Dermis blood vessel endothelial cell (primary cell): ENCODE data around the gene HDAC4. TPM values are rescaled to one million over a fixed set of nuclear protein-coding genes. Genes with fewer than 3 reads are reported as not detected.

Source experiments
- DNase-seq: peaks from one replicate; pipeline ENCODE4 v3.0.0; 2010
- total RNA-seq: library from RNA; depleted of rRNA; stranded (reverse); fragments of >200 nt; gene quantifications from 2 replicates; pipeline ENCODE4 v1.2.3, GENCODE V29; 2014

Gene HDAC4
- total RNA-seq, 1 donor from 2014 or later: 17.4 TPM

DNA sequence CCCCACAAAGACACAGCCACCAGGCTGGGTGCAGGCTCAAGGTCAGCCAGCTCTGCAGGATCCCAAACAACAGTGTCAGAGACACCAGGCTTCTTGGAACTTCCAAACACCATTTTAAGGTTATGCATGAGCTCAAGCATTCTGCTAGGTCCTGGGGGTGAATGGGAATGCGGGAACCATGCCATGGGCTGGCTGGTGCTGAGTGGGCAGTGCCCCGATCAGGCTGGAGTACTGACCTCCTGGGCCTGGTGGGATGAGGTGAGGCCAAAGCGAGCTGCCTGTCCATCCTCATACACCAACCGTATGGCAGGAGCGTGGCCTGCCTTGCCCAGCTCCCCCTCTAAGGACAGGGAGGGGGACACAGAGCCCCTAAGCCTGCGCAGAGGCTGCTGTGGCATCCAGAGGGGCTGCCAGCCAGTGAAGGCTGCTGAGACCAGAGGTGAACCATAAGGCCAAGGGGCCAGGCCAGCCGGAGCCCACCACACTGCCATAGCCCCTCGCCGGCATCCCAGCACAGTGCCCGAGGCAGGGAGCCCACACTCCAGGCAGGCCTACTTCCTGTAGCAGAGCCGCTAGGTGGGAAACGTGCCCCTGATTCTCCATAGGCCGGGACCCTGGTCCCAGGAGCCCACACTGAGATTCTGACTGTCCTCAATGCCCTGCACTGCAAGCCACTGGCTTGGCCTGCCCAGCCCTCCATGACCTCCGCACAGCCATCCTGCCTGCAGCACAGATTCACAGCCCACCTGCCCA, 135.0 kb downstream of the HDAC4 start:
- DNase-seq: no peak

DNA sequence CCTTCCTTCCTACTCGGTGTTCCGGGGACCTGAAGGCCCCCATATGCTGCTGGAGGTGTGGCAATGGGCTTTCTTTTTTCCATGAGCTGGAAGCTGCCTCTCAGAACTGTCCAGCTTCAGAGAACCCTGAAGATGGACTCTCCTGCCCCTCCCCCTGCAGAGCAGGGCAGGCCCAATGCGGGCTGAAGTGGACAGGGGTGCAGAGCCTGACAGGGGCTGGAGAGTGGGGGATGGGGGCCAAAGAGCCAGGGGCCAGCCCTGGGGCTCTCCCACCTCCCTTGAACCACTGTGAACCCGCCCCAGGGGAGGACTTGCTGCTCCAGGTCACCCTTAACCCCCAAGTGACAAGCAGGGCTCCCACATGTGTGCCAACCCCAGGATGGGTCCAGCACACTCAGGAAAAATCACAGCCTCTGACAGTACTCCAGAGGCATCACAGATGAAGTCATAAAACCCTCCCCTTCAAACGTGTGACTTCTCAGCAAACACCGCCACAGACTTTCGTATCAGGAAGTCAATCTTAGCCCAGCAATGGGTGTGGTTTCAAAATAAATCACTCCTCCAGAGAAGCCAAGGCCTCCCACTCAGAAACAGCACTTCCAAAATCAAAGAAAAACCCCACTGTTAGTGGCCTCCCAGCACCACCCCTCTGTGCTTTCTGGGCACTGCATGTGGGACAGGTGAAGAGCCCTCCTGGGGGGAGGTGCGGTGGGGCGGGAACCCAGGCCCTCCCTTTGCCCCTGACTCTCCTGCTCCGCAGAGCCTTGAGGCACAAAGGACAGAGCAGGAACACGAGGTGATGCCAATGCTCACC, 135.8 kb downstream of the HDAC4 start:
- no peak for DNase-seq

GRCh38 chr2:239264492-239264837, 136.4 kb downstream of the HDAC4 start:
- peak; percentile 40 for DNase-seq

DNA sequence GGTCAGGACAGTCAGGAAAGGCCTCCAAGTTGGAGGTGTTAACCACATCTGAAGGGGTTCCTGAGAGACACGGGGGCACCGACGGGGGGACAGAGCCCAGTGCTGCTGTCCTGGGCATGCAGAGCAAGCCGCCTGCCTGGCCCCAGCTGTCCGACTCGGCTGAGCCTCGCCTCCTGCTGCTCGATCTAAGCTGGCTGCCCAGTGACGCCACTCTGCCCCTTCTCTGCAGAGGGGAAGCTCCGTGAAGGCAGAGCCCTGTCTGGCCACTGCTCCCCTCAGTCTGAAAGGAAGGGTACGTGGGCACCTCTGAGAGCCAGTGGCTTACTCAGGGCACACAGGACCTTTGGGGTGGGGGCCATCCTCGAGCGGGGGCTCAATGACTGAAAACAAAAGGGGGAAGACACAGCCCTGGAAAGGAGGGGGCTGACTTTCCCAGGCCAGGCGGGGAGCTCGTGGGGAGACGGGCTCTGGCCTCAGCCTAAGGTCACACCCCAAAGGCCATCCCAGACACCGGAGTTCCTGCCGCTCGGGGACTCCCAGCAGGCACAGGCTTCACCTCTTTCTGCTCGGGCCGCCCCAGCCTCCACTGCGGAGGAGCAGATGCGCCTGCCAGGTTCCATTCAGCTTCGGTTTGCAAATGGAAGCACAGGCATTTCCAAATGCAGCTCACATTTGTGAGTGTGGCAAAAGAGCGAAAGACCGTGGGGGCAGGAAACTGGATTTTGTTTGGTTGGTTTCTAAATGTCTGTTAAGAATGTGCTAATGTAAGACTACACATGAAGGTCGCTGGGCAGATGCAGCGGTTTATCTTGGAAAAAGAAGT, 136.9 kb downstream of the HDAC4 start:
- DNase-seq: no peak

DNA sequence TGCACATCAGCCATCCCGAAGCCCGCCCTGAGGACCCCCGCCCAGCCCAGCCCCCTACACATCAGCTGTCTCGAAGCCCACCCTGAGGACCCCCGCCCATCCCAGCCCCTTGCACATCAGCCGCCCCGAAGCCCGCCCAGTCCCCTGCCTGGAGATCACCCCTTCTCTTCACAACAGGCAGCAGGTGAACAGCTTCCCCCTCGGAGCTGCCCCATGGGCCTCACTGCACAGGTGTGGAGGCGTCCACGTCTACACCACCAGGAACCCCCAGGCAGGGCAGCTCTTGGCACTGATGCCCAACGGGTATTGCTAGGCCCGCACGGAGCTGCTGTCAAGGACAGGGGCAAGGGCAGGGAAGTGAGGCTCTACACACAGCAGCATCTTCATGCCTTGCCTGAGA, 137.6 kb downstream of the HDAC4 start:
- DNase-seq: no peak

DNA sequence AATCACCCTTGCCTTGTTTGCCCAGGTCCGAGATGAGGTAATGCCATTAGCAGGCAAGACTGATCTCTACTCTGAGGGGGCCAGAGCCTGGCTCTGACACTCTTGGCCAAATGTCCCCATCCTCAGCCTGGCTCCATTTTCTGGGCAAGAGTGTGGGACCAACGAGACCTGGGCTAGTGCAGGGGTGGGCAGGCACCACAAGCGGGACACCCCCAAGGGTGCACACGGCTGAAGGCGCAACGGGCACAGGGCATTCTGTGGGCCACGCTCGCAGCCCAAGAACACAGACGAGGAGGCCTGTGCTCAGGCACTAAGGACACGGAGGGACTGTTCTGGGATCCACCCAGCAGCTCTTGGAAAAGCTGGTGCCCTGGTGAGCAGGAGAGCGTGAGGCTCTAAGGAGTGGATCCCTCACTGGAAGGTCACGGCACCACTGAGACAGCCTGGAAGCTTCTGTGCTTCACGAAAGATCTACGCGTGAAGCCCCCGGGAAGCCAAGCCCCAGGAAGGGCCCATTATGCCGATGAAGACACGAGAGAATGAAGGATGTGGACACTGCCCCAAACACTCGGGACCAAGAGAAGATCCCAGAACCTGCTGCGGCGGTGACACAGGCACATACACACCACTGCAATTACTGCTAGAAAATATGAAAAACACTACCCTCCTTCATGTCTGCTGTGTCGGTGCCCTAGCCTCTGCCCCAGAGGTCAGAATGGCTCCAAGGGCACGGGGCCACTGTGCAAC, 138.2 kb downstream of the HDAC4 start:
- no peak for DNase-seq

GRCh38 chr2:239261796-239262483, 138.9 kb downstream of the HDAC4 start:
- no peak for DNase-seq

DNA sequence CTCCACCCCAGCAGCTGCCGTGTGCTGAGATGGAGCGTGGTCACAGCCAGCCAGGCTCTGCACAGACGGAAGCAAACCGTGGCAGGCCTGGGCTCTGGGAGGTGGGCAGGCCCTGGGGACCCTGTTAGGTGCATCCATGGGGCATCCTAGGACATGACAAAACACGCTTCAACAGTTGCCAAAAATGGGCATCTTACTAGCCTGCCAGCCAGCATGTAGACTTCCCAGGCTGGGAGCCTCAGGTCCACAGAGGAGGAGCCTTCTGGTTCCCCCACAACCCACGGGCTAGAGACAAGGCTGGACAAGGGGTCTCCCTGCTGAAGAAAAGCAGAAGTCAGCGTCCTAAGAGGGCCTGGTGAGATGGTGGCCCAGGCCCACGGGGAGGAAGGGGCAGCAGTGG, 139.5 kb downstream of the HDAC4 start:
- no peak for DNase-seq

DNA sequence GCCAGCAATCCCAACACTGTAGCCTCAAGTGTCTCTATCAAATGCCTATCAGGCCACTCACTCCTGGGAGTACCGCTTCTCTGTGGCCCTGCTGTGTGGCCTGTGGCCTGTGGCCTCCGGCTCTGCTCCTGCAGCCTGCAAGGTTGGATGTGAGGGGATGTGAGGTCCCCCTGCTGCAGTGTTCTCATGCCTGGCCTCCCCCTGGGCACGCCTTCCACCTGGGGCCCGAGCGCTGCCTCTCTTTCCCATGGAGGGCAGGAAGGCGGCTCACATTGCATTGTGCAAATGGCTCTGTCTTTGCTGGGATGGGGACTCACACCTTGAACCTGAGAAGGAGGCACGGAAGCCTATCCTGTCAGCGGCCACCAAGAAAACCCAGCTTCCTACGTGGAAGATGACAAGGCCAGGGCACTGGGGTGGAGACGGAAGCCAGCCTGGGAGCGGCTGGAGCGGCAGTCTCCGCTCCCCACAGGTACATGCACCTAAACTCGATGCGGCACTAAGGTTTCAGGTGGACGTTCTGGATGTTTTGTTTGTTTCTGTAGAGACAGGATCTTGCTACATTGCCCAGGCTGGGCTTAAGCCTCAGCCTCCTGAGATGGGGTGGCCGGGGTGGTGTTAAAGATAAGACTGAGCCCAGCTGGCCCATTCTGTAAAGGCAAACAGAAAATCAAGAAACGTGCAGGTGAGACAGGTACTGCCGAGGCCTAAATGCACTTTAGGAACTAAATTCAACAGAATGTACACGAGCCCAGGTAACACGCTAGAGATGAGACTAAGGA, 140.1 kb downstream of the HDAC4 start:
- DNase-seq: no peak

DNA sequence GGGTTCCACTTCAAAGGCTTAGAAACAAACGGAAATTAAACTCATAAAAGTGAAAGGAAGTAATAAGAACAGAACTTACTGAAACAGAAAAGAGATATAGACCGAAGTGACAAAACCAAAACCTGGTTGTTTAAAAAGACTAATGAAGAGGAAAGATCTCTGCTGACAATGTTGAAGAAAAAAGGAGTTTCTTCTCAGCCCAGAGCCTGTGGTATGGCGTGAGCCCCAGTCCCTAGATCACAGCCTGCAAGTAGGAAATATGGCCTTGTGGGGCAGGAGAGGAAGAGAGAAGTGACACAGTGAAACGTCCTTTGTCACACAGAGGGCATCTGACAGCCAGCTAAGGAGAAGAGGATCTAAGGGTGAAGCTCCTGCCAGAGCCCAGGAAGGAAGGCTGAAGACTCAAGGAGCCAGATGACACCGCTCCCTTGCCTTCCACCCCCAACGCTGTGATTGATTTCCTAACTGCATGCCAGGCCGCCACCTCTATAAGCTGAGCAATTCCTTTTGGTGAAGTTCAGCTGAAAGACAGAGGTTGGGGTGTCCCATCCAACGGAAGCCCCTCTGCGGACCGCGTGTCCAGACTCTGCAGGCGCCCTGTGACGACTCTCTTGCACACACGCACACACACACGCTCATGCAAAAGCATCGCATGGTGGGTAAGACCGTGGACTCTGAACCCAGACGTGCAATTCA, 141.1 kb downstream of the HDAC4 start:
- no peak for DNase-seq

GRCh38 chr2:239259173-239259572, 141.6 kb downstream of the HDAC4 start:
- no peak for DNase-seq

DNA sequence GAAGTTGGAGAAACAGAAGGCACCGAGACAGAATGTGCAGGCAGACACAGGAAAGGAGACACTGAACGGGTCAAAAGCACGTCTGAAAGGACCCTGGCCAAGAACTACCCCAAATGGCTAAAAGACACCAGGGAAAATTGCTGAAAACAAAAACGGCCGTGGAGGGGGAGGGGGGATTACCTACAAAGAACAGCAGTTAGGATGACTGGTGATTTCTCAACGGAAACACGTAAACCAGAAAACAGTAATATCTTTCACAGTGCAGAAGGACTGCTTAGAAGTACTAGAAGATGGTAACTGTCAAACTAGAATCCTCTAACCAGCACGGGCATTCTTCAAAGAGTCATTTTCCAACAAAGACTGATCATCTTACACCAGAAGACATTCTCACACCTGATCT, 142.6 kb downstream of the HDAC4 start:
- DNase-seq: no peak

DNA sequence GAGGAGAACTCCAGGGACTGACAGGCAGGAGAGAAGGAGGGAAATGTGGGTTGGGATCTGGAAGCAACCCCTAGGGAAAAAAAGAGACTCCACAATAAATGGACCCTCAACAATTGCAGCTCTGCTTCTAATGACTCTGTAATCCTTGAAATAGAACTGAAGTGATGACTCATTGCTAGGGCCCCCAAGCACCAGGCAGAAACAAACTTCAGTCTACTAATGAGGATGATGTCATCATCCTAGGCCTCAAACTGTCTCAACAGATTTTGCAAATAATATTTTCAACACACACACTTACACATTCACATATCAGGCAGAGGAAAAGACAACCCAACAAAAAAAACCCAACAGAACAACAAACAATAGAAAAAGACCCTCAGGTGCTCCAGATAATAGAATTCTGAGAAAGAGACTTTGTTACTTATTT, 143.3 kb downstream of the HDAC4 start:
- peak; percentile 75 for DNase-seq

- DNase-seq: no peak
These were observed 144.5 kb downstream of the HDAC4 start for GRCh38 chr2:239256350-239256743.

- no peak for DNase-seq
These were observed 145.0 kb downstream of the HDAC4 start for GRCh38 chr2:239255628-239256349.

DNA sequence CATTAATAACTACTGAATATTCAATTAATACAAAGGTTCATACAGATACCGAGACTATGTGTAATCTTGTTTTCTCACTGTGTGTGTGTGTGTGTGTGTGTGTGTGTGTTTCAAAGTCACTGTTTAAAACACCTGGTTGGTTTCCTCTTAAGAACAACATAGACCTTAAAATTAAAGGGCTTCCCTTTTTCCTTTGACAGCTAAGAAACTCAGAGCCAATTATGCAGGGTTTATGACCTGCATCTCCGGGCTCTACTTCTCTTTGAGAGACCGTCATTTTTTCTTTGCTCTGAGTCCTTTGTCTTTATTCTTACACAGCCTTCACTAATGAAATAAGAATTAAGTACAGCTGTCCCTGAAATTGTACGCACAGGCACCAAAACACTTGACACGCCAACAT, 145.6 kb downstream of the HDAC4 start:
- DNase-seq: no peak

DNA sequence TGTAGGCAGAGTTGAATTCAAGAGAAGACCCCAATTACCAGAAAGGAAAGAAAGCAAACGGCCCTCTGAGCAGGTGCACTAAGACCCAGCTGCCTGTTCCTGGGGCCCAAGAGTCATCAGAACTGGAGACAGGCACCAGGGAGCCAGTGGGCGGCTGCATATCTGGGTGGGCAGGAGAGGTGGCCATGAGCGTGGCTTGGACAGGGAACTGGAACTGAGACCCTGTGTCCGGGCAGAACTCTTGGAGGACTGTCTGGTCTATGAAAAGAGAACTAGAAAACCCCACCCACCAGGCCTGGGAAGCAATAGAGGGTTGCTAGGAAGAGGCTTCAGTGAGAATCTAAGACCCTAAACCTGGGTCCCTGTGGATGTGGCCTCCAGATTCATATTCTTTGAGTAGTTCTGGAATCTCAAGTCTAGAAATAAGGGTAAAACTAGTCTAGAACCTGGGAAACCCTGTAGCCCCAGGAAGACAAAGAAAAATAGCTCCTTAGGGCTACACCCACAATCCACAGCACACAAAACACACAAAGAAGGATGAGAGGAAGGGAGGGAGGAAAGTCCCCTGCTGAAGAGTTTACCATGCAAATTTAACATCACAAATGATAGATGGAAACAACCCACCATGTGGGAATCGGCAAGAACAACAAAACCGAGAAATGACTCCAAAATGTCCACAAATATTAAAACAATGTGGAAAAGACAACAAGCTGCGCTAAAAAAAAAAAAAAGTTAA, 147.0 kb downstream of the HDAC4 start:
- DNase-seq: no peak

DNA sequence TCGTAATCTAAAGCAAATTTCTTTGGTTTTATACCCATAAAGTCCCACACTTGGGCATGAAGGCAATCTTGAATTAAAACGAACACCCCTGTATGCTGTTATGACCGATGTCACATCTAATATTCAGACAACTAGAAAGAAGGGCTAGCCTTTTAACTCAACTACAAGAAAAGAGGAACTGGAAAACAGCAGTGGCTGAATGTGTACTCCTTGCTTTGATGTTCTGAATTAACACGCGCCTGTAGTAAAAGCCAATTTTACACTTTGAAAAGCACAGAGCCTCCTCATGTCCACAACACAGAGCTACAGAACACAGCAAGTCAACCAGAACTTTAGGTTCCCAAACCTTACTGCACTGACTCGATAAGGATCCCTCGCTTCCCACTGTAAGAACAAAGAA, 147.6 kb downstream of the HDAC4 start:
- no peak for DNase-seq

DNA sequence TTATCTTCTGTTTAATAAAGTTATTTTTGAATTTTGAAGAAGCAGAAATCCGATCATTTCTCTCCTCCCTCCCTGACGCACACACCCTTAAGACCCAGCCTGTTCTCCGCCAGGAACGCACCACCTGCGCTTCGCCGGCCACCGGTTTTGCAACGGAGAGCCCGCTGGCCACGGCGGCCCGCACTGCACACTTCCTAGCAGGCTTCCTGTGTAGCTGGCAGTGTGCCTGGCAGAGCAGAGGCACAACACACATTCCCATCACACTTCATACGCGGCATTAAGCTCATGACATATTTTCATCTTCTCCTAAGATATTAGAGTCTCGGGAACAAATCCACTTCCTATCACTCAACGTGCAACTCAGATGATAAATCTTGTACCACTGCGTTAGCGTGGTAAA, 148.0 kb downstream of the HDAC4 start:
- DNase-seq: peak; percentile 92
